ENCODE measurements around the gene AK3.

DNA sequence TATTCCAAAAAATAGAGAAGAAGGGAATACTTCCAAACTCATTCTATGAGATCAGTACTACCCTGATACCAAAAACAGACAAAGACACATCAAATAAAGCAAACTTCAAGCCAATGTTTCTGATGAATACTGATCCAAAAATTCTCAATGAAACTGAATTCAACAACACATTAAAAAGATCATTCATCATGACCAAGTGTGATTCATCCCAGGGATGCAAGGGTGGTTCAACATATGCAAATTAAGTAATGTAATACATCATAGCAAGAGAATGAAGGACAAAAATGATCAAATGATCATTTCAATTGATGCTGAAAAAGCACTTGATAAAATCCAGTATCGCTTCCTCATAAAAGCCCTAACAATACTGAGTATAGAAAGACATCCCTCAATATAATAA is 46.9 kb upstream of the AK3 start:
- TF ChIP-seq, protein P1, sequence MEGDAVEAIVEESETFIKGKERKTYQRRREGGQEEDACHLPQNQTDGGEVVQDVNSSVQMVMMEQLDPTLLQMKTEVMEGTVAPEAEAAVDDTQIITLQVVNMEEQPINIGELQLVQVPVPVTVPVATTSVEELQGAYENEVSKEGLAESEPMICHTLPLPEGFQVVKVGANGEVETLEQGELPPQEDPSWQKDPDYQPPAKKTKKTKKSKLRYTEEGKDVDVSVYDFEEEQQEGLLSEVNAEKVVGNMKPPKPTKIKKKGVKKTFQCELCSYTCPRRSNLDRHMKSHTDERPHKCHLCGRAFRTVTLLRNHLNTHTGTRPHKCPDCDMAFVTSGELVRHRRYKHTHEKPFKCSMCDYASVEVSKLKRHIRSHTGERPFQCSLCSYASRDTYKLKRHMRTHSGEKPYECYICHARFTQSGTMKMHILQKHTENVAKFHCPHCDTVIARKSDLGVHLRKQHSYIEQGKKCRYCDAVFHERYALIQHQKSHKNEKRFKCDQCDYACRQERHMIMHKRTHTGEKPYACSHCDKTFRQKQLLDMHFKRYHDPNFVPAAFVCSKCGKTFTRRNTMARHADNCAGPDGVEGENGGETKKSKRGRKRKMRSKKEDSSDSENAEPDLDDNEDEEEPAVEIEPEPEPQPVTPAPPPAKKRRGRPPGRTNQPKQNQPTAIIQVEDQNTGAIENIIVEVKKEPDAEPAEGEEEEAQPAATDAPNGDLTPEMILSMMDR (optimal IDR thresholded peaks at IDR 0.05 in 1 of 3, IDR thresholded peaks at IDR 0.05 in 1 of 3, conservative IDR thresholded peaks at IDR 0.05 in 1 of 3; ENCODE audit: extremely low read depth in 1 of 3, insufficient read depth in 2 of 3, low read length in 3 of 3): no peak
- no peak for TF ChIP-seq EZH2 (IDR thresholded peaks at IDR 0.05; ENCODE audit: low read length)
